ENCODE measurements around the gene IFNAR1.

GRCh38 chr21:33372582-33372981 is 47.8 kb downstream of the IFNAR1 start:
- TF ChIP-seq POLR2A (IDR thresholded peaks at IDR 0.05) (no peak), POLR2AphosphoS5 (IDR thresholded peaks at IDR 0.05; ENCODE audit: insufficient read depth in 1 of 2, low read depth in 1 of 2) (no peak), CTCF (IDR thresholded peaks at IDR 0.05) (no peak)
